Measurements from ENCODE around the gene RPUSD1. TPM values are rescaled to one million over a fixed set of nuclear protein-coding genes. Genes with fewer than 3 reads are reported as not detected.

The RPUSD1 gene
- total and polyA plus RNA-seq, 2 experiments from 2014 or later: 15.4 to 54.3 TPM

DNA sequence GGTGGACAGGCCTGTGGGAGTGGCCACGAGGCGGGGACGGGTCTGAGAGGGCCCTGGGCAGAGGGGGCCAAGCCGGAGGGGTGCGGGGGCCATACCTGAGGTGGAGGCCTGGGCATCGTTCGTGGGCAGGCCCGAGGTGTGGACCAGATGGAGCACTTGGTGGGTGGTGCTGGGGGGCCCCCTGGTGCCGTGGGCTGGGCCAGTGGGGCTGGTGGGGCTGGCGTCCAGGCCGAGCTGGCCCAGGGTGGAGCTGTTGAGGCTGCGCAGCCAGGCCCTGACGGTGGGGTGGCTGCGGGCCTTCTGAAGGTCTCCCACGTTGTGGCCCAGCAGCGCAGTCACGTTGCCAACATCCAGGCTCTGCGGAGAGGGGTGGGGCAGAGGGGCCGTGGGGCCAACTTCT is 18.2 kb downstream of the RPUSD1 start:
- in situ Hi-C loops (cut with MboI): no loop called here
- Histone ChIP-seq H3K36me3 (ENCODE audit: low read depth) (no peaks in the 10 kb centered on the region), H2AFZ (no peak overlapping the region), H4K20me1 (ENCODE audit: insufficient read depth) (no peaks in the 10 kb centered on the region), H3K4me1 (ENCODE audit: insufficient read depth) (no peaks in the 10 kb centered on the region), H3F3A (ENCODE audit: insufficient read depth) (no peaks in the 10 kb centered on the region), H3K9me2 (ENCODE audit: insufficient read depth) (no peaks in the 10 kb centered on the region), H3K27me3 (replicated peaks; ENCODE audit: insufficient read depth) (no peaks in the 10 kb centered on the region), H3K9ac (no peak overlapping the region), H3K27ac (no peak overlapping the region), H3K4me3 (no peak overlapping the region), H3K79me2 (ENCODE audit: insufficient read depth) (no peaks in the 10 kb centered on the region), H3K9me3 (ENCODE audit: low read depth) (no peaks in the 10 kb centered on the region), H3K4me2 (ENCODE audit: unreplicated experiment) (no peak overlapping the region)
- TF ChIP-seq EZH2 (IDR thresholded peaks at IDR 0.05; ENCODE audit: insufficient read depth, poor library complexity, severe bottlenecking) (no peak), EZH2phosphoT487 (IDR thresholded peaks at IDR 0.05; ENCODE audit: insufficient read depth, low read depth) (no peak)
- no peak for DNase-seq
- WGBS, 2 experiments (ENCODE audit: low coverage in 1 of 2, low lambda C conversion rate in 2 of 2, missing lambda C conversion rate in 2 of 2): 71 to 73% methylated on average over 10 to 19 of the region's 19 CpGs

DNA sequence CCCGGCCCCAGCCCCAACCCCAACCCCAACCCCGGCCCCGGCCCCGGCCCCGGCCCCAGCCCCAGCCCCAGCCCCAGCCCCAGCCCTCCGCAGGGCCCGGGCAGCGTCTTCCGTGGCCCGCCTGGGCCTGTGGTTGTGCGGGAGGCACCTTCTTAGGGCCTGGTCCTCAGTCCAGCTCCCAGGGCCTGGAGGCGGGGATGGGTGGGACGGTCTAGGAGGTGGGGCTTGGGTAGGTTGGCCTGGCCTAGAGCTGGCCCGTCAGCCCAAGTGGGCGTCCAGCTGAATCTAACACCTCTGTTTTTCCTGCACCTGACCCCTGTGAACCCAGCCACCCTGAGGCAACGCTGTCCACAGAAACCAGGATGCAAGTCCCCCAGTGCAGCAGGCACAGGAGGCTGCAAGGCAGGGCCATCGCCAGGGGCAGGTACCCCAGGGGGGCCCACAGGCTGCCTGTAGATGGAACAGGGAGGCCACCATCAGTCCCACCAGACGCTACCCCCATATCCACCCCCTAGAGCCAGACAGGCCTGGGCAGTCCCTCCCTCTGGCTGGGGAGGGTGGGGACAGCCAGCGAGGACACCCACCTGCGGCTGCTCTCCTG is 18.9 kb downstream of the RPUSD1 start:
- TF ChIP-seq EZH2phosphoT487 (IDR thresholded peaks at IDR 0.05; ENCODE audit: insufficient read depth, low read depth) (no peak), EZH2 (IDR thresholded peaks at IDR 0.05; ENCODE audit: insufficient read depth, poor library complexity, severe bottlenecking) (no peak)
- Histone ChIP-seq H3K4me3 (no peak overlapping the region), H3K9ac (no peak overlapping the region), H3K9me3 (ENCODE audit: low read depth) (no peaks in the 10 kb centered on the region), H3K9me2 (ENCODE audit: insufficient read depth) (no peaks in the 10 kb centered on the region), H2AFZ (no peak overlapping the region), H3F3A (ENCODE audit: insufficient read depth) (no peaks in the 10 kb centered on the region), H3K27ac (no peak overlapping the region), H3K4me1 (ENCODE audit: insufficient read depth) (no peaks in the 10 kb centered on the region), H3K79me2 (ENCODE audit: insufficient read depth) (no peaks in the 10 kb centered on the region), H3K36me3 (ENCODE audit: low read depth) (no peaks in the 10 kb centered on the region), H4K20me1 (ENCODE audit: insufficient read depth) (no peaks in the 10 kb centered on the region), H3K27me3 (replicated peaks; ENCODE audit: insufficient read depth) (no peaks in the 10 kb centered on the region), H3K4me2 (ENCODE audit: unreplicated experiment) (no peak overlapping the region)
- in situ Hi-C loops (cut with MboI): no loop called here
- WGBS, 2 experiments (ENCODE audit: low coverage in 1 of 2, low lambda C conversion rate in 2 of 2, missing lambda C conversion rate in 2 of 2): 70 to 82% methylated on average over 18 to 20 of the region's 20 CpGs
- DNase-seq: no peak

DNA sequence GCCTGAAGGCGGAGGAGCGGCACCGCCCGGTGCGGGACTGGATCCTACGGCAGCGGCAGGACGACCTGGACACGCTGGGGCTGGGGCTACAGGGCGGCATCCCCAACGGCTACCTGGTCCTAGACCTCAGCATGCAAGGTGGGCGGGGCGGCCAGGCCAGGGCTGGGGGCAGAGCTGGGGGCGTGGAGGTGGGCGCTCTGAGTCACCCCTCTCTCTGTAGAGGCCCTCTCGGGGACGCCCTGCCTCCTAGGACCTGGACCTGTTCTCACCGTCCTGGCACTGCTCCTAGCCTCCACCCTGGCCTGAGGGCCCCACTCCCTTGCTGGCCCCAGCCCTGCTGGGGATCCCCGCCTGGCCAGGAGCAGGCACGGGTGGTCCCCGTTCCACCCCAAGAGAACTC is 19.8 kb downstream of the RPUSD1 start:
- Histone ChIP-seq H3K4me2 (ENCODE audit: unreplicated experiment) (no peak overlapping the region), H3K9me3 (ENCODE audit: low read depth) (no peaks in the 10 kb centered on the region), H3K27me3 (replicated peaks; ENCODE audit: insufficient read depth) (no peaks in the 10 kb centered on the region), H4K20me1 (ENCODE audit: insufficient read depth) (no peaks in the 10 kb centered on the region), H3K4me1 (ENCODE audit: insufficient read depth) (no peaks in the 10 kb centered on the region), H3K79me2 (ENCODE audit: insufficient read depth) (no peaks in the 10 kb centered on the region), H3F3A (ENCODE audit: insufficient read depth) (no peaks in the 10 kb centered on the region), H3K27ac (no peak overlapping the region), H3K9ac (no peak overlapping the region), H3K4me3 (no peak overlapping the region), H3K36me3 (ENCODE audit: low read depth) (no peaks in the 10 kb centered on the region), H3K9me2 (ENCODE audit: insufficient read depth) (no peaks in the 10 kb centered on the region), H2AFZ (no peak overlapping the region)
- in situ Hi-C loops (cut with MboI): no loop called here
- WGBS, 2 experiments (ENCODE audit: low coverage in 1 of 2, low lambda C conversion rate in 2 of 2, missing lambda C conversion rate in 2 of 2): 74 to 80% methylated on average over 11 to 21 of the region's 21 CpGs
- DNase-seq: no peak
- TF ChIP-seq EZH2phosphoT487 (IDR thresholded peaks at IDR 0.05; ENCODE audit: insufficient read depth, low read depth): no peak
- TF ChIP-seq EZH2 (IDR thresholded peaks at IDR 0.05; ENCODE audit: insufficient read depth, poor library complexity, severe bottlenecking): no peak

DNA sequence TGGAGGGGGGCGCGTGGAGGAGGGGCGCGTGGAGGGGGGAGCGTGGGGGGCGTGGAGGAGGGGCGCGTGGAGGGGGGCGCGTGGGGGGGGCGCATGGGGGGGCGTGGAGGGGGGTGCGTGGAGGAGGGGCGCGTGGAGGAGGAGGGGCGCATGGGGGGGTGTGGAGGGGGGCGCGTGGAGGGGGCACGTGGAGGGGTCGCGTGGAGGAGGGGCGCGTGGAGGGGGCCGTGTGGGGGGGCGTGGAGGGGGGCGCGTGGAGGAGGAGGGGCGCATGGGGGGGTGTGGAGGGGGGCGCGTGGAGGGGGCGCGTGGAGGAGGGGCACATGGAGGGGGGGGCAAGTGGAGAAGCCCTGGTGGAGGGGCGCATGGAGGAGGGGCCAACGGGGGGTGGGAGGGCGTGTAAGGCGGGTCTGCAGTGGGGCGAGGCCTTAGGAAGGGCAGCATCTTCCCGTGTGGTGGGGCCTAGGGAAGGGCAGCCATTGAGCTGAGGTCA is 20.4 kb downstream of the RPUSD1 start:
- Histone ChIP-seq H3K79me2 (ENCODE audit: insufficient read depth) (no peaks in the 10 kb centered on the region), H3F3A (ENCODE audit: insufficient read depth) (no peaks in the 10 kb centered on the region), H3K4me2 (ENCODE audit: unreplicated experiment) (no peak overlapping the region), H4K20me1 (ENCODE audit: insufficient read depth) (no peaks in the 10 kb centered on the region), H3K9me3 (ENCODE audit: low read depth) (no peaks in the 10 kb centered on the region), H3K27ac (no peak overlapping the region), H3K9ac (no peak overlapping the region), H3K4me3 (no peak overlapping the region), H3K27me3 (replicated peaks; ENCODE audit: insufficient read depth) (no peaks in the 10 kb centered on the region), H3K9me2 (ENCODE audit: insufficient read depth) (no peaks in the 10 kb centered on the region), H2AFZ (no peak overlapping the region), H3K4me1 (ENCODE audit: insufficient read depth) (no peaks in the 10 kb centered on the region), H3K36me3 (ENCODE audit: low read depth) (no peaks in the 10 kb centered on the region)
- no peak for DNase-seq
- in situ Hi-C loops (cut with MboI): no loop called here
- WGBS, 2 experiments (ENCODE audit: low coverage in 1 of 2, low lambda C conversion rate in 2 of 2, missing lambda C conversion rate in 2 of 2): 73% methylated on average over 38 of the region's 38 CpGs; no CpG with 5 or more reads in 1 of the 2 experiments
- TF ChIP-seq EZH2 (IDR thresholded peaks at IDR 0.05; ENCODE audit: insufficient read depth, poor library complexity, severe bottlenecking): no peak
- TF ChIP-seq EZH2phosphoT487 (IDR thresholded peaks at IDR 0.05; ENCODE audit: insufficient read depth, low read depth): no peak

All from GM23248 (cell line).